ENCODE measurements around the gene TMEM213.

DNA sequence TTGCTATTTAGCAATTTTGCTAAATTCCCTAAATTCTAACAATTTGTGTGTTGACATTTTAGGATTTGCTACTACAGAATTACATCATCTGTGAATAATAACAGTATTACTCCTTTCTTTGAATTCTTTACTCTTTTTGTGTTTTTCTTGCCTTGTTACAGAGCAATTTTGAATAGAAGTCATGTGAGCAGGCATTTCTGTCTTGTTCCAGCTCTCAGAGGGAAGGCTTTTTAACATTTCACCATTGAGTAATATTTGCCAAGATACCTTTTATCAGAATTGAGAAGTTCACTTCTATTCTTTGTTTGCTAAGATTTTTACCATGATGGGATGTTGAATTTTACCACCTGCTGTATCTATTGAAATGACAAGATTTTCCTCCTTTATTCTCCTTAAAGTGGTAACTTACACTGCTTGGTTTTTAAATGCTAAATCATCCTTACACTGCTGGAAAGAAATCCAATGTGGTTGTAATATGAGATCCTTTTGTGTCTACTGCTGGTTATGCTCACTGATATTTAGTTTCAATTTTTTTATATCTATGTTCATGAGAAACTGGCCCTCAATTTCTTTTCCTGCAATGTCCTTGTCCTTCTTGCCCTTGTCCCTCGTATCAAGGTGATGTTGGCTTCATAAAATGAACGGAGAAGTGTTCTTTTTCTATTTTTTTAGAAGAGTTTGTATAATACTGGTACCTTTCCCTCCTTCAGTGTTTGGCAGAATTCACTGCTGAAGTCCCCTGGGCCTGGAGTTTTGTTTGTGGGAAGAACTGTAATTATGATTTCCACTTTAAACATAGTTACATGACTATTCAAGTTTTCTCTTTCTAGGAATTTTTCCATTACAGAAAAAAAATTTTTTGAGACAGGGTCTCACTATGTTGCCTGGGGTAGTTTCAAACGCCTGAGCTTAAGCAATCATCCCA lies 50.5 kb downstream of the TMEM213 start:
- TF ChIP-seq CEBPB (IDR thresholded peaks at IDR 0.05), result no peak; the same call in 1 of the 2 replicates
- no peak for TF ChIP-seq TEAD4 (IDR thresholded peaks at IDR 0.05)
- no peak for TF ChIP-seq EP300 (IDR thresholded peaks at IDR 0.05; ENCODE audit: borderline replicate concordance)
- no peak for TF ChIP-seq FOXM1 (IDR thresholded peaks at IDR 0.05; ENCODE audit: borderline replicate concordance, low read depth)
- TF ChIP-seq TCF12 (IDR thresholded peaks at IDR 0.05; ENCODE audit: low read depth), result no peak
- TF ChIP-seq, protein P1, sequence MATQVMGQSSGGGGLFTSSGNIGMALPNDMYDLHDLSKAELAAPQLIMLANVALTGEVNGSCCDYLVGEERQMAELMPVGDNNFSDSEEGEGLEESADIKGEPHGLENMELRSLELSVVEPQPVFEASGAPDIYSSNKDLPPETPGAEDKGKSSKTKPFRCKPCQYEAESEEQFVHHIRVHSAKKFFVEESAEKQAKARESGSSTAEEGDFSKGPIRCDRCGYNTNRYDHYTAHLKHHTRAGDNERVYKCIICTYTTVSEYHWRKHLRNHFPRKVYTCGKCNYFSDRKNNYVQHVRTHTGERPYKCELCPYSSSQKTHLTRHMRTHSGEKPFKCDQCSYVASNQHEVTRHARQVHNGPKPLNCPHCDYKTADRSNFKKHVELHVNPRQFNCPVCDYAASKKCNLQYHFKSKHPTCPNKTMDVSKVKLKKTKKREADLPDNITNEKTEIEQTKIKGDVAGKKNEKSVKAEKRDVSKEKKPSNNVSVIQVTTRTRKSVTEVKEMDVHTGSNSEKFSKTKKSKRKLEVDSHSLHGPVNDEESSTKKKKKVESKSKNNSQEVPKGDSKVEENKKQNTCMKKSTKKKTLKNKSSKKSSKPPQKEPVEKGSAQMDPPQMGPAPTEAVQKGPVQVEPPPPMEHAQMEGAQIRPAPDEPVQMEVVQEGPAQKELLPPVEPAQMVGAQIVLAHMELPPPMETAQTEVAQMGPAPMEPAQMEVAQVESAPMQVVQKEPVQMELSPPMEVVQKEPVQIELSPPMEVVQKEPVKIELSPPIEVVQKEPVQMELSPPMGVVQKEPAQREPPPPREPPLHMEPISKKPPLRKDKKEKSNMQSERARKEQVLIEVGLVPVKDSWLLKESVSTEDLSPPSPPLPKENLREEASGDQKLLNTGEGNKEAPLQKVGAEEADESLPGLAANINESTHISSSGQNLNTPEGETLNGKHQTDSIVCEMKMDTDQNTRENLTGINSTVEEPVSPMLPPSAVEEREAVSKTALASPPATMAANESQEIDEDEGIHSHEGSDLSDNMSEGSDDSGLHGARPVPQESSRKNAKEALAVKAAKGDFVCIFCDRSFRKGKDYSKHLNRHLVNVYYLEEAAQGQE (IDR thresholded peaks at IDR 0.05; ENCODE audit: low read depth), result no peak
- no peak for TF ChIP-seq ZBTB7A (IDR thresholded peaks at IDR 0.05; ENCODE audit: low read depth)
- no peak for TF ChIP-seq EGR1 (IDR thresholded peaks at IDR 0.05)
- TF ChIP-seq TAF1 (IDR thresholded peaks at IDR 0.05; ENCODE audit: low read depth), result no peak
- TF ChIP-seq YY1 (IDR thresholded peaks at IDR 0.05; ENCODE audit: low read depth), result no peak
- TF ChIP-seq NFIC (IDR thresholded peaks at IDR 0.05), result no peak
